HFFc6 (cell line): ENCODE measurements around the gene COMP. TPM values are rescaled to one million over a fixed set of nuclear protein-coding genes. Genes with fewer than 3 reads are reported as not detected.

Experiments
- DNase-seq: peaks from one replicate; pipeline ENCODE4 v3.0.0-alpha.2; 2018
- H3K27ac Mint-ChIP-seq: 2 replicates; pipeline ENCODE4 v1.8.0; 2020; ENCODE audit warnings: mild to moderate bottlenecking, mixed read lengths
- H3K27me3 Mint-ChIP-seq: 2 replicates; pipeline ENCODE4 v1.8.0; 2021; ENCODE audit warnings: mild to moderate bottlenecking, moderate library complexity, mixed read lengths; ENCODE audit not compliant: insufficient read depth
- H3K36me3 Mint-ChIP-seq: 2 replicates; pipeline ENCODE4 v1.8.0; 2021; ENCODE audit warnings: low read depth, mixed read lengths
- H3K4me1 Mint-ChIP-seq: 2 replicates; pipeline ENCODE4 v1.8.0; 2020; ENCODE audit warnings: low read depth, mixed read lengths
- H3K4me3 Mint-ChIP-seq: 2 replicates; pipeline ENCODE4 v1.8.0; 2020; ENCODE audit warnings: mild to moderate bottlenecking, moderate library complexity, mixed read lengths
- H3K9me3 Mint-ChIP-seq: 2 replicates; pipeline ENCODE4 v1.8.0; 2020; ENCODE audit warnings: mild to moderate bottlenecking, mixed read lengths
- CTCF ChIP-seq: fragments of 200-600 bp; sonication (generic); IDR thresholded peaks from 2 replicates; pipeline ENCODE4 v1.5.0; 2021; ENCODE audit warnings: antibody characterized with exemption, mild to moderate bottlenecking
- total RNA-seq, 6 experiments: library from RNA; stranded (reverse); fragmentation: NEBNext Ultra II Directional; extraction: Animal tissue kit (Norgen Biotek cat#: 25700); gene quantifications; 2 replicates in 1 of 6; 3 replicates in 5 of 6; pipeline ENCODE4 v1.2.3, GENCODE V29; 2021

COMP gene
- total RNA-seq, 6 experiments from 2014 or later, result 0.67 to 6.1 (median 0.98) TPM

GRCh38 chr19:18796239-18796638 is 5.1 kb upstream of the COMP start:
- H3K27me3 Mint-ChIP-seq, result peaks cover 17% of the 10 kb centered on the region
- H3K9me3 Mint-ChIP-seq, result no peaks in the 10 kb centered on the region
- H3K4me3 Mint-ChIP-seq, result no peak overlapping the region; the same call in 1 of the 2 replicates
- peaks cover 6% of the 10 kb centered on the region; the same call in 1 of the 2 replicates for H3K4me1 Mint-ChIP-seq
- peak; percentile 11 for DNase-seq
- H3K27ac Mint-ChIP-seq, result no peak overlapping the region
- H3K36me3 Mint-ChIP-seq, result no peaks in the 10 kb centered on the region
- TF ChIP-seq CTCF, result no peak

GRCh38 chr19:18795540-18795939 is 4.4 kb upstream of the COMP start:
- H3K4me1 Mint-ChIP-seq, result peaks cover 6% of the 10 kb centered on the region
- H3K27ac Mint-ChIP-seq, result no peak overlapping the region
- H3K4me3 Mint-ChIP-seq, result no peak overlapping the region
- no peaks in the 10 kb centered on the region for H3K36me3 Mint-ChIP-seq
- no peaks in the 10 kb centered on the region for H3K9me3 Mint-ChIP-seq
- DNase-seq, result no peak
- TF ChIP-seq CTCF, result no peak
- peaks cover 21% of the 10 kb centered on the region for H3K27me3 Mint-ChIP-seq

GRCh38 chr19:18794692-18795091 is 3.6 kb upstream of the COMP start:
- no peak for DNase-seq
- H3K9me3 Mint-ChIP-seq, result no peaks in the 10 kb centered on the region
- TF ChIP-seq CTCF, result no peak
- H3K36me3 Mint-ChIP-seq, result no peaks in the 10 kb centered on the region
- H3K4me1 Mint-ChIP-seq, result peaks cover 13% of the 10 kb centered on the region
- H3K4me3 Mint-ChIP-seq, result no peak overlapping the region
- H3K27me3 Mint-ChIP-seq, result peaks cover 26% of the 10 kb centered on the region
- no peak overlapping the region for H3K27ac Mint-ChIP-seq

GRCh38 chr19:18794029-18794313 is 2.9 kb upstream of the COMP start:
- Mint-ChIP-seq H3K4me1 (peaks cover 18% of the 10 kb centered on the region), H3K36me3 (no peaks in the 10 kb centered on the region), H3K4me3 (no peak overlapping the region), H3K27me3 (peaks cover 29% of the 10 kb centered on the region), H3K27ac (no peak overlapping the region), H3K9me3 (no peaks in the 10 kb centered on the region)
- no peak for DNase-seq
- no peak for TF ChIP-seq CTCF

GRCh38 chr19:18793144-18794028 is 2.3 kb upstream of the COMP start:
- Mint-ChIP-seq H3K4me3 (no peak overlapping the region), H3K27me3 (peaks cover 29% of the 10 kb centered on the region), H3K4me1 (peaks cover 18% of the 10 kb centered on the region), H3K27ac (no peak overlapping the region), H3K9me3 (no peaks in the 10 kb centered on the region), H3K36me3 (no peaks in the 10 kb centered on the region)
- no peak for TF ChIP-seq CTCF
- no peak for DNase-seq
